VCaP (cell line): ENCODE measurements around the gene CACNA1I.

Source experiments
- H3K27ac ChIP-seq: fragments of 450-650 bp; 2 replicates; pipeline ENCODE4 v1.5.1; 2017
- TF ChIP-seq, protein P1 (sequence below): fragments of 450-650 bp; conservative IDR thresholded peaks from 2 replicates; pipeline ENCODE4 v1.5.1; 2017; ENCODE audit warnings: mild to moderate bottlenecking, moderate library complexity

Gene CACNA1I

DNA sequence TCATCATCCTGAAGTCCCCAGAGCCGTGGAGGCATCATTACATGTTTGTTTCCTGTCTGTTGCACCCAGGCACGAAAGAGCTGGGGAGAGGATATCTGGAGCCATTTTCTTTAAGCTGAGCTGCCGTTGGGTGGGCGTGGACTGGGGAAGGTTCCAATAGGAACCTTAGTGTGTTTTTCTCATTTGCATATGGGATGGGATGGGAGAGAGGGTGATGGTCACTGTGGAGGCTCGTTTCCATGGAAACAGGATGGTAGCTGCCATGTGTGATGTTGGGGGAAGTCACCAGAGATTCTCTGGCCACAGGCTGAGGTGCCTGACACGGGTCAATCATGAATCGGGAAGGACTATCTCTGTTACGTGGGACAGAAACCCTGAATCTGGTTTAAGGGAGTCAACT is 39.7 kb downstream of the CACNA1I start:
- H3K27ac ChIP-seq = no peak overlapping the region
- TF ChIP-seq, protein P1, sequence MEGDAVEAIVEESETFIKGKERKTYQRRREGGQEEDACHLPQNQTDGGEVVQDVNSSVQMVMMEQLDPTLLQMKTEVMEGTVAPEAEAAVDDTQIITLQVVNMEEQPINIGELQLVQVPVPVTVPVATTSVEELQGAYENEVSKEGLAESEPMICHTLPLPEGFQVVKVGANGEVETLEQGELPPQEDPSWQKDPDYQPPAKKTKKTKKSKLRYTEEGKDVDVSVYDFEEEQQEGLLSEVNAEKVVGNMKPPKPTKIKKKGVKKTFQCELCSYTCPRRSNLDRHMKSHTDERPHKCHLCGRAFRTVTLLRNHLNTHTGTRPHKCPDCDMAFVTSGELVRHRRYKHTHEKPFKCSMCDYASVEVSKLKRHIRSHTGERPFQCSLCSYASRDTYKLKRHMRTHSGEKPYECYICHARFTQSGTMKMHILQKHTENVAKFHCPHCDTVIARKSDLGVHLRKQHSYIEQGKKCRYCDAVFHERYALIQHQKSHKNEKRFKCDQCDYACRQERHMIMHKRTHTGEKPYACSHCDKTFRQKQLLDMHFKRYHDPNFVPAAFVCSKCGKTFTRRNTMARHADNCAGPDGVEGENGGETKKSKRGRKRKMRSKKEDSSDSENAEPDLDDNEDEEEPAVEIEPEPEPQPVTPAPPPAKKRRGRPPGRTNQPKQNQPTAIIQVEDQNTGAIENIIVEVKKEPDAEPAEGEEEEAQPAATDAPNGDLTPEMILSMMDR = no peak

DNA sequence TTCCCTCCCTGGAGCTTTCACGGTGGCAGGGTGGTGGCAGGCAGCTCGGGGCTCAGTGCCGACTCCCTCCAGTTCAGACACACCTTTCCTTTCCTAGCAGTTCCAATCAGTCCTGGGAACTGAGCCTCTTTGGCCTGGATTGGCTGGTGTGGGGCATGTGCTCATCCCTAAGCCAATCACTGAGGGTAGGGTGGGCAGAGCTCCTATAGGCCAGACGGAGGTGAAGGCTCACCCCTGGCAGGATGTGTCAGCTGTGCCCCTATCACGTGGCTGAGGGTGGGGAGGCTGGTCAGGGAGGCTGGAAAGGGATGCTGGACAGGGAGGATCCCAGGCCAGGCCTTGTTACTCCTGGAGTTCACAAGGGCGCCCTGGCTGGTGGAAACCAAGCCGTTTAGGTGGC is 40.2 kb downstream of the CACNA1I start:
- no peak overlapping the region for H3K27ac ChIP-seq
- TF ChIP-seq, protein P1 = no peak

DNA sequence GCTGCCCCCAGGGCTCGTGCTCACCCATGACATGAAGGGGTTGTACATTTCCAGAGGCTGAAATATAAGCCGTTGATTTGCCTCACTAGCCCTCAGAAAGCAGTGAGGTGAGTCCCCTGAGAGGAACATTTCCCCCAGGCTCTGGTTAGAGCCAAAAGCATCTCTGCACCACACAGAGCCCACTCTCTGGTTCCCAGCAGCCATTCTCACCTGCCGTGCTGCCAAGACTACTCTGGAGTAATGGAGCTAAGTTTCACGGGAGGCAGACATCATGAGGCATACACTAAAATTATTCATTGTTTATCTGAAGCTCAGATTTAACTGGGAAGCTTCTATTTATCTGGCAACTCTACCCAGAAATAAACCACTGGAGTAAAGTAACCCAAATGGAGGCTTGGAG is 40.8 kb downstream of the CACNA1I start:
- TF ChIP-seq, protein P1 = no peak

DNA sequence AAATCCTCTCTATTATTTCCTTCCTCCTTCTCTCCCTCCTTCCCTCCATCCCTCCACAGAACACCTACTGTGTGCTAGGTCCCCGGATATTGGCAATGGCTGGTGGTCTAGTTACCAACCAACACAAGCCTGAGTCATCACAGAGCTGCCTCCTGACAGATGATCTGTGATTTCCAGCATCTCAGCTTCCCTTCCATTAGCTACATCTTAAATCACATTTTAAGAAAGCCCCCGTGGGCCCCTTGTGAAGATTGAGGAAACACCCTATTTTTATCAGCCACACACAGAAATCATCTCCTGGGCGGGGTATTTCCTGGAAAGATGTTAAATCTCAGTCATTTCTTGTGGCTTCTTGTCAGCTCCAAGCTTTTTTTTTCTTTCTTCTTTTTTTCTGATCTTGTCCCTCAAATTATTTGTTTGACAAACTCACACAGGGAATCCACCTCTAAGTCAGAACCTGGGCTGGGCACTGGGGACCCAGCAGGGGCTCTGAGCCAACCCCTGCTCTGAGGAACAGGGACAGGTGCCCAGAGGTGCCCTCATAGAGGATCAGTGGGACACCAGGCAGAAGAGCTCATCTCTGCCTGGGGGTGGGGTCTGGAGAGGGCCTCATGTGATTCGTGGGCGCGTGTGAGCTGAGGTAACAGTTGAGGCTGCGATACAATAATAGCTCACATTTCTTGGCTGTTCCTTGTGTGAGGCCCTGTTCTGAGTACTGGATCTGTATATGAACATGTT is 42.4 kb downstream of the CACNA1I start:
- H3K27ac ChIP-seq = no peak overlapping the region
- TF ChIP-seq, protein P1 = no peak

More for the DNA sequence above, 40.8 kb downstream of the CACNA1I start:
- no peak overlapping the region for H3K27ac ChIP-seq

DNA sequence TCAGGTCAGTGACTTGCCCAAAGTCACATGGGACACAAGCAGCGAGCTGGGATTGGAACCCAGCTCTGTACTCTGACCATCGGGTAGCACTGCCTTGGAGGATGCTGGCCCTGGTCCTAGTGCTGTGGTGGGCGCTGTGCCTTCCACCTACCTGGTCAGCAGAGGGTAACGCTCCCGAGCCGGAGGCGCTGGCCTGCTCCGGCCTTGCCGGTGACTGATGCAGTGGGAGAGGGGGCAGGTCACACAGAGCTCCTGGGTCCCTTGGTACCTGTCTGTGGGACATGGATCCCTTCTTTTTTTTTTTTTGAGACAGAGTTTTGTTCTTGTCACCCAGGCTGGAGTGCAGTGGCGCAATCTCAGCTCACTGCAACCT is 43.0 kb downstream of the CACNA1I start:
- TF ChIP-seq, protein P1 = no peak
- no peak overlapping the region for H3K27ac ChIP-seq

DNA sequence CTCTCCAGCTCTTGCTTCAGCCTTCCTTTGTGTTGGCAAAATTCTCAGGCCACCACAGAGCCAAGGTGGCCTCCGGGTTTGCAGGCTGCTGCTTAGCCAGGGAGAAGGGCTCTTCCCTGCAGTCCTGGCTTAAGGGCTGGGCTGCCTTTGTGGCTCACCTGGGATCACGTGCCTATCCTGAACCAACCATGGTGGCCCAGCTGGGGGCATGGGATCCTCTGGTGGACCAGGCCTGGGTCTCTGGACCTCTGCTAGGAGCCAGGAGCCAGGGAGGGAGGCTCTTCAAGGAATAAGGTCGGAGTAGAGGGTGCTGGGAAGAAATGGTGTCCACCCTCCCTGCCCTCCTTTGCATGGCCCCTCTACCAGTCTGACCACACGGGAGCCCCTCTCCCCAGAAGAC is 43.9 kb downstream of the CACNA1I start:
- TF ChIP-seq, protein P1 = no peak
- H3K27ac ChIP-seq = no peak overlapping the region

DNA sequence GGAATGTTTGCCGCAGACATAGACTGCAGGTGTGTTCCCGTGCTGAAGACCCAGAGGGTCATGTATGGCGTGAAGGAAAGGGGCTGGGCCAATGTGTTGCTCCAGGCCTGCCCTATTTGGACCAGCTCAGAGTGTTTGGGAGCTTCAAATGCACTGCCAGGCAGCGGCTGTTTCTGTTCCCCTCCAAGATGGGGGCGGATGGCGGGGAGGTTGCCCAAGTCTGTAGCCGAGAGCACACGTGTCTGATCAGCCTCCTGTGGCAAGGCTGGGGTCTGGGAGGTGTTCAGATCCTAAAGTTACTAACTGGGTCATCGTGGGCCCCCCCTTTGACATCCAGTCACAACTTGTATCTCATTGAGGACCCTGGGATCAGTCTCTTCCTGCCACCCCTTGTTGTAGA is 45.5 kb downstream of the CACNA1I start:
- H3K27ac ChIP-seq = no peak overlapping the region
- TF ChIP-seq, protein P1 = no peak
